CD14-positive monocyte (primary cell): ENCODE results near the gene PACSIN1. TPM values are rescaled to one million over a fixed set of nuclear protein-coding genes. Genes with fewer than 3 reads are reported as not detected.

Source experiments
- DNase-seq, 3 donors: peaks; one replicate each; pipeline ENCODE4 v3.0.0-alpha.2; 2011 to 2022
- H2AFZ ChIP-seq: 2 replicates; pipeline ENCODE4 v1.6.0; 2012; ENCODE audit warnings: mild to moderate bottlenecking, low read depth, low read length, inconsistent platforms; ENCODE audit not compliant: insufficient read depth, poor library complexity, severe bottlenecking
- H3K27ac ChIP-seq, 2 donors: 1 replicate in 1 of 2; 2 replicates in 1 of 2; pipeline ENCODE4 v1.5.1; 2012 to 2013; ENCODE audit warnings: low read length in 2 of 2, control low read depth in 1 of 2, inconsistent platforms in 1 of 2, low read depth in 1 of 2, mild to moderate bottlenecking in 1 of 2
- H3K27me3 ChIP-seq, 2 donors: one replicate each; pipeline versions ENCODE4 v1.6.0 to v1.6.1; 2011 to 2013; ENCODE audit warnings: low read length in 2 of 2; ENCODE audit not compliant: control insufficient read depth in 2 of 2, insufficient read depth in 2 of 2
- H3K36me3 ChIP-seq, 2 donors: replicated peaks in 1 of 2; 1 replicate in 1 of 2; 2 replicates in 1 of 2; pipeline versions ENCODE4 v1.5.1 to v1.6.1; 2012 to 2013; ENCODE audit warnings: low read length in 2 of 2, control low read depth in 1 of 2, inconsistent platforms in 1 of 2, mild to moderate bottlenecking in 1 of 2; ENCODE audit not compliant: insufficient read depth in 2 of 2, control insufficient read depth in 1 of 2
- H3K4me1 ChIP-seq, 2 donors: 1 replicate in 1 of 2; 2 replicates in 1 of 2; pipeline versions ENCODE4 v1.5.1 to v1.6.1; 2012 to 2013; ENCODE audit warnings: low read length in 2 of 2, control low read depth in 1 of 2, inconsistent platforms in 1 of 2, mild to moderate bottlenecking in 1 of 2, moderate library complexity in 1 of 2; ENCODE audit not compliant: insufficient read depth in 2 of 2, control insufficient read depth in 1 of 2
- H3K4me2 ChIP-seq: replicated peaks from 2 replicates; pipeline ENCODE3; 2012; ENCODE audit warnings: low read length, moderate library complexity, mild to moderate bottlenecking; ENCODE audit not compliant: poor library complexity, severe bottlenecking; ENCODE audit errors: extremely low read depth
- H3K4me3 ChIP-seq, 3 experiments: fragments of 200-600 bp in 1 of 3; sonication (generic) in 1 of 3; replicated peaks in 1 of 3; 1 replicate in 2 of 3; 2 replicates in 1 of 3; pipeline ENCODE4 v1.5.1; 2011 to 2013; ENCODE audit warnings: low read length in 3 of 3, mild to moderate bottlenecking in 3 of 3, control low read depth in 2 of 3, low read depth in 2 of 3, inconsistent platforms in 1 of 3, moderate library complexity in 1 of 3
- H3K79me2 ChIP-seq: 2 replicates; pipeline ENCODE4 v1.6.0; 2012; ENCODE audit warnings: mild to moderate bottlenecking, control low read depth, inconsistent platforms, low read length, moderate library complexity; ENCODE audit not compliant: insufficient read depth
- H3K9ac ChIP-seq: 2 replicates; pipeline ENCODE4 v1.6.0; 2017; ENCODE audit warnings: low read length, mild to moderate bottlenecking; ENCODE audit not compliant: insufficient read depth, poor library complexity, severe bottlenecking
- H3K9me3 ChIP-seq, 2 donors: replicated peaks in 1 of 2; 1 replicate in 1 of 2; 2 replicates in 1 of 2; pipeline versions ENCODE4 v1.5.1 to v1.6.1; 2012 to 2013; ENCODE audit warnings: low read length in 2 of 2, control low read depth in 1 of 2; ENCODE audit not compliant: control insufficient read depth in 1 of 2, insufficient read depth in 1 of 2
- H4K20me1 ChIP-seq: 2 replicates; pipeline ENCODE4 v1.6.0; 2012; ENCODE audit warnings: mild to moderate bottlenecking, low read length, control low read depth, moderate library complexity; ENCODE audit not compliant: insufficient read depth
- H3K27ac Mint-ChIP-seq, 7 donors: one replicate each; pipeline ENCODE4 v1.8.0; 2020; ENCODE audit warnings: mild to moderate bottlenecking in 7 of 7, mixed read lengths in 7 of 7, moderate library complexity in 6 of 7, inconsistent platforms in 2 of 7
- H3K27me3 Mint-ChIP-seq, 3 donors: one replicate each; pipeline ENCODE4 v1.8.0; 2021 to 2022; ENCODE audit warnings: low read depth in 3 of 3, mild to moderate bottlenecking in 3 of 3, mixed read lengths in 3 of 3, moderate library complexity in 3 of 3, inconsistent platforms in 1 of 3
- H3K36me3 Mint-ChIP-seq, 2 donors: one replicate each; pipeline ENCODE4 v1.8.0; 2020; ENCODE audit warnings: mixed read lengths in 2 of 2, inconsistent platforms in 1 of 2, mild to moderate bottlenecking in 1 of 2
- H3K4me1 Mint-ChIP-seq: one replicate; pipeline ENCODE4 v1.8.0; 2020; ENCODE audit warnings: mild to moderate bottlenecking, mixed read lengths
- H3K4me3 Mint-ChIP-seq, 2 donors: one replicate each; pipeline ENCODE4 v1.8.0; 2020; ENCODE audit warnings: mild to moderate bottlenecking in 2 of 2, mixed read lengths in 2 of 2, moderate library complexity in 1 of 2
- H3K9me3 Mint-ChIP-seq, 7 donors: one replicate each; pipeline ENCODE4 v1.8.0; 2020 to 2022; ENCODE audit warnings: mixed read lengths in 7 of 7, mild to moderate bottlenecking in 6 of 7, moderate library complexity in 6 of 7, inconsistent platforms in 2 of 7
- CTCF ChIP-seq: fragments of 200-600 bp; IDR thresholded peaks from one replicate; pipeline ENCODE4 v1.8.0; 2022; ENCODE audit warnings: antibody characterized with exemption, mild to moderate bottlenecking
- WGBS: methylation state at CpG from one replicate; pipeline ENCODE4 v1.1.5; 2013; ENCODE audit warnings: missing lambda C conversion rate; ENCODE audit not compliant: insufficient coverage; 5-methylcytosine and 5-hydroxymethylcytosine counted together
- intact Hi-C, 2 donors: fragments of 100-400 bp; cut with micrococcal nuclease; formaldehyde crosslinking; loops; one replicate each; pipeline versions ENCODE4 v1.15.0 to v1.15.1; 2023
- polyA plus RNA-seq, 3 donors: library from polyadenylated mRNA; depleted of rRNA in 1 of 3; unstranded in 2 of 3; stranded (reverse) in 1 of 3; fragments of 300-500 nt in 2 of 3; fragments of >200 nt in 1 of 3; fragmentation: Illumina TruSeq in 2 of 3; gene quantifications; 1 replicate in 2 of 3; 2 replicates in 1 of 3; pipeline ENCODE4 v1.2.3, GENCODE V29; 2012 to 2021

PACSIN1 gene
- polyA plus RNA-seq, 3 donors = not detected

GRCh38 chr6:34547701-34548644, 82.1 kb downstream of the PACSIN1 start:
- no peak for DNase-seq
- Histone ChIP-seq H3K79me2 (no peaks in the 10 kb centered on the region), H3K9me3 (no peaks in the 10 kb centered on the region), H3K36me3 (no peaks in the 10 kb centered on the region), H3K9ac (no peak overlapping the region), H3K4me2 (no peak overlapping the region), H3K4me1 (no peaks in the 10 kb centered on the region), H3K27ac (no peak overlapping the region), H4K20me1 (no peaks in the 10 kb centered on the region), H3K4me3 (no peak overlapping the region), H3K27me3 (no peaks in the 10 kb centered on the region), H2AFZ (no peak overlapping the region)
- TF ChIP-seq CTCF = no peak
- intact Hi-C loops = no loop called here
- Mint-ChIP-seq H3K4me1 (no peaks in the 10 kb centered on the region), H3K27me3 (peaks cover 0 to 7% (median 2%) of the 10 kb centered on the region in 3 donors), H3K4me3 (no peak overlapping the region), H3K27ac (no peak overlapping the region), H3K36me3 (no peaks in the 10 kb centered on the region), H3K9me3 (peaks cover 0 to 1% (median 0%) of the 10 kb centered on the region in 7 donors)
- WGBS = 84% methylated on average over 9 of the region's 11 CpGs

DNA sequence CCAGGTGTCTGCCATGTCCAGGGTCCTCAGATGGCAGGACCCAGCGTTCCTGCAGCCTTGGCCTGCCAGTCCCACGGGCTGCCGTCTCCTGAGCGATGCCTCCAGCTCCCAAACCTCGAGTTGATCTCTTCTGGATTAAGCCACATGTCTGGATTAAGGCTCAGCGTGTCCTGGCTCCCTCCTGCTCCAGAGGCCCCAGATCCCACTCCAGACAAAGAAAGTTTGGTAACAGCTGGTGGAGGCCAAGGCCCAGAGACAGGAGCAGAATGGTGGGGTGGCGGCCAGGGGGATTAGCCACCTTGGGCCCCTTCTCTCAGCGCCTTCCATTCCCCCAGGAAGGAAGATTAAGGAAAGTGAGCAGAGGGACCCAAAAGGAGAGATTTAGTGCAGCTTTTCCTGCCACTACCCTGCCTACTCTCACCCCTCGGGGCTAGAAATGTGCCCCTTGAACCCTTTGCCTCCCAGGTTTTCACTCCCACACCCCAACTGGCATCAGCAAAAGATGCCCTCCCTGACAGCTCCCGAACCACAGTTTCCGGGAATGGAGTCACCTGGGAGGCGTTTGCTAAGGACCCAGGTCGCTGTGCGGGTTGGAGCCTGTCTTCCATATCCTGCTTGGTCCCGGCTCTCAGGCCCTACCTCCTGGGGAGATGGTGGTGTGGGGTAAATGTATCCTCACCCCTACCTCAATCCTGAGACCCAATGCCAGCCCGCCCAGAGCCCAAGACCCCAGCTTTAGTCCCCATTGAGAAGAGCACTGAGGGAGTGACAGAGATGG, 83.3 kb downstream of the PACSIN1 start:
- H3K79me2 ChIP-seq = no peaks in the 10 kb centered on the region
- no peak overlapping the region for H3K27ac ChIP-seq
- no peak overlapping the region for H3K27ac Mint-ChIP-seq
- H3K9ac ChIP-seq = no peak overlapping the region
- DNase-seq = no peak
- no peak overlapping the region for H3K4me2 ChIP-seq
- H4K20me1 ChIP-seq = no peaks in the 10 kb centered on the region
- H3K27me3 Mint-ChIP-seq = peaks cover 1 to 9% (median 3%) of the 10 kb centered on the region in 3 donors
- H3K9me3 ChIP-seq = no peaks in the 10 kb centered on the region
- H3K4me3 ChIP-seq = no peak overlapping the region
- TF ChIP-seq CTCF = no peak
- H2AFZ ChIP-seq = no peak overlapping the region
- peaks cover 0 to 1% (median 0%) of the 10 kb centered on the region in 7 donors for H3K9me3 Mint-ChIP-seq
- H3K4me1 ChIP-seq = no peaks in the 10 kb centered on the region
- 83% methylated on average over 7 of the region's 16 CpGs for WGBS
- no peak overlapping the region for H3K4me3 Mint-ChIP-seq
- no peaks in the 10 kb centered on the region for H3K36me3 Mint-ChIP-seq
- intact Hi-C loops = no loop called here
- no peaks in the 10 kb centered on the region for H3K27me3 ChIP-seq
- peaks cover 8% of the 10 kb centered on the region for H3K4me1 Mint-ChIP-seq
- H3K36me3 ChIP-seq = no peaks in the 10 kb centered on the region
